8988T (cell line): ENCODE results near the gene REXO4.
"Not testable (repeated sequence)": the region's sequence is repeated elsewhere in the genome, so short reads cannot be mapped to it uniquely, and the experiment has no call there.

Source experiments
- DNase-seq: peaks from one replicate; pipeline ENCODE4 v3.0.0; 2011

The REXO4 gene, protein sequence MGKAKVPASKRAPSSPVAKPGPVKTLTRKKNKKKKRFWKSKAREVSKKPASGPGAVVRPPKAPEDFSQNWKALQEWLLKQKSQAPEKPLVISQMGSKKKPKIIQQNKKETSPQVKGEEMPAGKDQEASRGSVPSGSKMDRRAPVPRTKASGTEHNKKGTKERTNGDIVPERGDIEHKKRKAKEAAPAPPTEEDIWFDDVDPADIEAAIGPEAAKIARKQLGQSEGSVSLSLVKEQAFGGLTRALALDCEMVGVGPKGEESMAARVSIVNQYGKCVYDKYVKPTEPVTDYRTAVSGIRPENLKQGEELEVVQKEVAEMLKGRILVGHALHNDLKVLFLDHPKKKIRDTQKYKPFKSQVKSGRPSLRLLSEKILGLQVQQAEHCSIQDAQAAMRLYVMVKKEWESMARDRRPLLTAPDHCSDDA

GRCh38 chr9:133417541-133418461 is at the start of gene REXO4:
REXO4 (minus strand) TSS chr9:133418010; CDS start chr9:133417844, 166 bp downstream.
- DNase-seq, result peak; percentile 65

DNA sequence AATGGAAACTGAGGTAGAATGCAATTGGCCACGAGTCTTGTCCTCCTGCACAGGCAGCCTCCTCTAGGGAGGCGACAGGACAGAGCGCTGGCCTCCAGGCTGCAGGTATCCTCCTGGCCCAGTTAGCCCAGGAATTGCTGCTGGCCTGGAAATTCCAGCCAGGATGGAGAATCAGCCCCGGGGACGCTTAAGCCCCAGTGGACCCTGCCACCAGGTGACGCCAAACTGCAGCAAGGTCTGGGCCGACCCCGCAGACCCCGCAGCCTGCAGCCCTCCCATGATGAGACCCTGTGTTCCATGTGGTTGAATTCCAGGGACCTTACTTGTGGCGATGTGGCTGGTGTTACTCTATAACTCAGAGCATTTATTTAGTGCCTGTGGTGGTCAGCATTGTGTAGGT is 49.3 kb upstream of the REXO4 start:
- DNase-seq, result no peak

GRCh38 chr9:133465984-133466383 is 48.2 kb upstream of the REXO4 start:
- no peak for DNase-seq

DNA sequence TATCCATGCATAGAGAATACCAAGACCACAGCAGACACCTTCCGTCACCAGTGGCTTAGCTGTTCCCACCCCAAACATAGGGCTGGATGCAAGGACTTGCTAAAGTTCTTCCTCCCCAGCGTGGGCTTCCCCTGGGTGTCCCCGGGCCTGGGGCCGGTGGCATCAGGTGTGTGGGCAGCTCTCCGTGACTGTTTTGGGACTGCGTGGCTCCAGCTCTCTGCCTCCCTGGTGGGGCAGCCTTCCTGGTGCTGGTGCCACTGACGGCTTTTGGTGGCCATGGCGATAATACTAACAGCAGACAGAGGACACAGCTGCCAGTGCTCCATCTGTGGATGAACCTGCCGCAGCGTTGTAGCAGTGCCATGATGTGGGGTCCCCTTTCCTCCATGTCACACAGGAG is 46.8 kb upstream of the REXO4 start:
- no peak for DNase-seq

DNA sequence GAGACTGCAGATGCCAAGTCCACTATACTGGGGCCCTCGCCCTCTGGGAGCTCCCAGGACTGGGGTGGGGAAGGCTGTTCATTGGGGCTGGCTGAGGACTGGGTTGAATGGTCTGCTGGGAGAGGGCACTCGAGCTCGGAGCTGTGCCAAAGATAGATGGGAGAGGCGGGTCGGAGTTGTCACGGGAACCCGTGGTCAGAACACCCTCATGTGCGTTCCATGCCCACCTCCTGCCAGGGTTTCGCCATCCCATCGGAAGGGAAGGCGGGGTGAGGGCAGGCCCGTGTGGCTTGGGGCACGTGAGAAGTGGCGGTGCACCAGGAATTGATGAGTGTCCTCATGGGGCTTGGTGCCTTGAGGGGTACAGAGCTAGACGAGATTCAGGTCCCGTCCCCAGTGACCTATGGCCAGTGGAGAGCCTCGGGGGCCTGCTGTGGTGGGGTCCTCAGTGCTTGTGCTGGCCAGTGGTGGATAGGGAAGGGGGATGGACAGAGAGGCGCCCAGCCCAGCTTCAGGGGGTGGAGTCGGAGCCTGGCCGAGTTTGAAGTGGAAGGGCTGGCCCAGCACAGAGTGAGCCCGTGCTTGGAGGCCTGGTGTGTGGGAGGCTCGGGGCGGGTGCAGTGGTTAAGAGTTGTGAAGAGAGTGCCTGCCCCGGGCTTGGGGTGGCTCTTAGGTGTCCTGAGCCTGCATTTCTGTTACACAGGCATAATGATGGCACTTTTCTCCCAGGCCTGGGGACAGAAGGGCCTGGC is 46.2 kb upstream of the REXO4 start:
- DNase-seq, result no peak

GRCh38 chr9:133463234-133463863 is 45.5 kb upstream of the REXO4 start:
- DNase-seq, result peak; percentile 80

GRCh38 chr9:133461975-133462374 is 44.2 kb upstream of the REXO4 start:
- DNase-seq, result no peak

GRCh38 chr9:133460405-133461175 is 42.8 kb upstream of the REXO4 start:
- DNase-seq, result no peak

DNA sequence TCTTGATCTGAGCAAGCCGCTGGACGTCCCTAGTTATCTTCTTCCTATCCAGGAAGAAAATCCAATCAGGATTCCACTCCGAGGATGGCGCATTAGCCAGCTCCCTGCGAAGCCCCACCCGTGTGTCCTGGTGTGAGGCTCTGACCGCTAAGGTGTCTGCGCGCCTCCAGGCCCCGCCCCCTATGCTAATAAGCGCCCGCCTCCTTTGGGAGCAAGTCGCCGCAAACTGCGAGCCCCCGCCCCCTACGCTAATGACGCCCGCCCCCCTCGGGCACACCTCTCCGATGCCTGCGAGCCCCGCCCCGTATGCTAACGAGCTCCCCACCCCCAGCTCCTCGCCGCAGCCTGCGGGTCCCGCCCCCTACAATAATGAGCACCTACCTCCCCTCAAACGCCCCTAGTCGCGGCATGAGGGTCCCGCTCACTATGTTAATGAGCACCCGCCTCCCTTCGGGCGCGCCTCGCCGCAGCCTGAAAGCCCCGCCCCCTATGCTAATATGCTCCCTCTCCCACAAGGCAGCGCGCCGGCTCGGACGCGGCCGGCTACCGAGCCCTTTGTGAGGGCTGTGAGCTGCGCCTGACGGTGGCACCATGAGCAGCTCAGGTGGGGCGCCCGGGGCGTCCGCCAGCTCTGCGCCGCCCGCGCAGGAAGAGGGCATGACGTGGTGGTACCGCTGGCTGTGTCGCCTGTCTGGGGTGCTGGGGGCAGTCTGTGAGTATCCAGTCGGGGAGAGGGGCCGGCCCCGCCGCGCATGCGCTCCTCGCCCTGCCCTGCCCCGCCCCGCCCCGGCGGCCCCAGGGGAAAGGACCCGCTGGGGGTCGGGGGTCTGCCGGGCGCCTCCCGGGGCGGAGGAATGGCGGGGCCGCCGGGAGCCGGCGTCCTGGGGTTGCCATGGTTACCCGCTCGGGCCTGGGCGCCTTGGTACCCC is 41.9 kb upstream of the REXO4 start, which contains the start of gene CACFD1:
Gene CACFD1, plus strand, starts transcription at position 503 of the 929 bp plus-strand sequence. Its CDS starts 89 bp downstream, at position 592.
- peak; percentile 98 for DNase-seq

GRCh38 chr9:133458643-133459312 is 41.0 kb upstream of the REXO4 start:
- DNase-seq, result no peak

DNA sequence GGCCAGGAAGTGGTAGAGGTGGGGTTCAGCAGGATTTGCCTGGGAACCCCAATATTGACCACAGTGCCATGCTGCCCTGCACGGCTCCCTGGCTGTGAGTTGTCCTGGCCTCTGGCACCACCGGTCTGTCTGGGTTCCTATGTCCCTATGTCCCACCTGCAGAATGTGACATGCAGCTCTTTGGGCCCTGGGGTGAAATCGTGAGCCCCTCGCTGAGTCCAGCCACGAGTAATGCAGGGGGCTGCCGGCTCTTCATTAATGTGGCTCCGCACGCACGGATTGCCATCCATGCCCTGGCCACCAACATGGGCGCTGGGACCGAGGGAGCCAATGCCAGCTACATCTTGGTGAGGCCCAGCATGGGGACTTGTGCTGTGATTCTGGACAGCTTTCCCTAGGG is 39.9 kb upstream of the REXO4 start:
- DNase-seq, result no peak

- no peak for DNase-seq
Observed at GRCh38 chr9:133457233-133457632, 39.4 kb upstream of the REXO4 start.

GRCh38 chr9:133456409-133456808 is 38.6 kb upstream of the REXO4 start:
- no peak for DNase-seq

GRCh38 chr9:133455936-133456335 is 38.1 kb upstream of the REXO4 start:
- no peak for DNase-seq

- no peak for DNase-seq
Observed at GRCh38 chr9:133454943-133455673, 37.3 kb upstream of the REXO4 start.

DNA sequence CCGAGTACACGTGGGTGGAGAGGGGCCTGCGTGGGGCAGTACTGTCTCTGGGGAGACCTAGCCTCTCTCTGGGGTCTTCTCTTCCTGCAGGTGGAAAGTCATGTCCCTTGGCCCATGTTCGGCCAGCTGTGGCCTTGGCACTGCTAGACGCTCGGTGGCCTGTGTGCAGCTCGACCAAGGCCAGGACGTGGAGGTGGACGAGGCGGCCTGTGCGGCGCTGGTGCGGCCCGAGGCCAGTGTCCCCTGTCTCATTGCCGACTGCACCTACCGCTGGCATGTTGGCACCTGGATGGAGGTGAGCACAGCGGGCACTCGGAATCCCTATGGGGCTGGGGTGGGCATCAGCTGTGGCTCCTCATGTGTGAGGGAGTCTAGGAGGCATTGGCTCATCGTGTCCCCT is 36.5 kb upstream of the REXO4 start:
- no peak for DNase-seq

GRCh38 chr9:133453651-133454050 is 35.8 kb upstream of the REXO4 start:
- no peak for DNase-seq

GRCh38 chr9:133452562-133452961 is 34.8 kb upstream of the REXO4 start:
- DNase-seq, result no peak

DNA sequence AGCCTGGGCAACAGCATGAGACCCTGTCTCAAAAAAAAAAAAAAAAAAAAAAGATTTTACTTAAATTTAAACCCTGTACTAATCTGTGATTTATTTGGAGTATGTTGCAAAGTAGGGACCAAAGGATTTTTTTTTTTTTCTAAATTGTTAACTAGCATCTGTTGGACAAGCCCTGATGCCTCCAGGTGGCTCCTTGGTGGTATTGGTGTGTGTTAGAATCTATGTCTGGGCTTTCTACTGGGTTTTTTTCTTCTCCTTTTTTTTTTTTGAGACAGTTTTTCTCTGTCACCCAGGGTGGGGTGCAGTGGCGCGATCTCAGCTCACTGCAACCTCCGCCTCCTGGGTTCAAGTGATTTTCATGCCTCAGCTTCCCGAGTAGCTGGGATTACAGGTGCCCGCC is 34.1 kb upstream of the REXO4 start:
- not testable (repeated sequence) for DNase-seq
